HG02852 (cell line): ENCODE results near the gene PRR18.

Source experiments
- ATAC-seq: cut with Tn5 transposase; IDR thresholded peaks from one replicate; pipeline ENCODE4 v1.9.1; 2021; ENCODE audit warnings: mild to moderate bottlenecking, moderate library complexity; ENCODE audit not compliant: unreplicated experiment

The PRR18 gene

DNA sequence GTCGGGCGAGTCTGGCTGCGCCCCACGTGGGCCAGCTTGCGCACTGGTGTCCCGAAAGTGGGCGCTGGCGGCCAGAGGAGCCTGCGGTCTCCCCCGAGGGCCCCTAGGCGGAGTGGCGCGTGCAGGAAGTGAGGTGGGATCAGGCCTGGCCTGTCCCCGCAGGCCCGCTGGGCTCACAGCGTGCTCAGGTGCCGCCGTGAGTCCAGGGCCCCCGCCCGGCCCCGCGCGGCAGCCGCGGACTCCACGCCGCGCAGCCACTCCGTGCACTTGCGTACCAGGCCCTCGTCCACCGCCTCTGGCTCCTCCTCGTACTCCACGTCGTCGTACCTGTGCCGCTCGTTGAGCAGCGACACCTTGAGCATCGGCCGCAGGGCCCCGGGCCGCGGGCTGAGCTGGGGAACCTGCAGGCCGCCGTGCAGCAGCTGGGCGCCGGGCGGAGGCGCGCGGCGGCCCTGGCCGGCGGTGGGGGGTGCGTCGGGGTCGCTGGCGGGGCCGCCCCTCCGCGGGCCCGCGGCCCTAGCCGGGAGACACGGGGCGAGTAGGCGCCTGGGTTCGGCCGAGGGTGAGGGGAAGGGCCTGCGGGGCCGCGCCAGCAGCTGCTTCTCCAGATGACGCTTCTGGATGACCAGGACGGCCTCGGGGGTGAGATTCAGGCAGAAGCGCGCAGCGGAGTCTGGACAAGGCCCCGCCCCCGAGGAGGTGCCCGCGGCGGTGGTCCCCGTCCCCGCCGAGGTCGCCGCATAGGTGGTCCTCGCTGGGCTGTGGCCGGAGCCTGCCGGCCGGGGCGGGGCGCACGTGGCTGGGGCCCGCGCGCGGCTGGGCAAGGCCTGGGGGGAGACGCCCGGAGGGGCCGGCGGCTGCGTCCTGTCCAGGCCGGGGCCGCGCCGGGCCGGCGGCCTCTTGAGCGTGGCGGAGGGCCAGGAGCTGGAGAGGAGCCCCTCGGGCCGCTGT is 835 bp downstream of the PRR18 start:
- ATAC-seq = peak; percentile 30

- ATAC-seq = no peak
These were observed 1.7 kb downstream of the PRR18 start for GRCh38 chr6:166306378-166307081.

DNA sequence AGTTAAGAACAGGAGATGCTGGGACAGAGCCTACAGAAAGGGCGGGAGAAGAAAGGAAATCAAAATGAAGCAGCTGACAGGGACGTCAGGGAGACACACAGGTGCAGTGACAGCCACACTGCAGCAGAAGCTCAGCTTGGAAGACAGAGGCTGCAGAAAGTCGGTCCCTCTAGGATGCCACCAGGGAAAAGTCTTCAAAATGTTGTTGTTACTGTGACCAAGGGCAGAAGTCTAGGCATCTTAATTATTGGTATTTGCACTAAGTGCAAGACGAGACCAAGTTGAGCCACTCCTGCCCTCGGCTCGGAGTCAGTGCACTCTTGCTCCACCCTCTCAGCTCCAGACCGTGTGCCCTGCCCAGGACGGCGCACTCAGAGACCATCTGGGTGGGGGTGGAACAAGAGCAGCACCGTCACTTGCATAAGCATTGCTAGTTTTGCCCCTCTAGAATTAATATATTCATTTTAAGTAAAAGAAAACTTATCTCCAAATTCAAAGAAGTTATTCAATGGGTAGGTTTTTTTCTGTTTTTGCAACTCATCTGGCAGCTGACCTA is 2.6 kb downstream of the PRR18 start:
- ATAC-seq = no peak

- ATAC-seq = no peak
These were observed 4.1 kb downstream of the PRR18 start for GRCh38 chr6:166304106-166304505.

GRCh38 chr6:166301611-166302529 is 6.3 kb downstream of the PRR18 start:
- ATAC-seq = no peak

DNA sequence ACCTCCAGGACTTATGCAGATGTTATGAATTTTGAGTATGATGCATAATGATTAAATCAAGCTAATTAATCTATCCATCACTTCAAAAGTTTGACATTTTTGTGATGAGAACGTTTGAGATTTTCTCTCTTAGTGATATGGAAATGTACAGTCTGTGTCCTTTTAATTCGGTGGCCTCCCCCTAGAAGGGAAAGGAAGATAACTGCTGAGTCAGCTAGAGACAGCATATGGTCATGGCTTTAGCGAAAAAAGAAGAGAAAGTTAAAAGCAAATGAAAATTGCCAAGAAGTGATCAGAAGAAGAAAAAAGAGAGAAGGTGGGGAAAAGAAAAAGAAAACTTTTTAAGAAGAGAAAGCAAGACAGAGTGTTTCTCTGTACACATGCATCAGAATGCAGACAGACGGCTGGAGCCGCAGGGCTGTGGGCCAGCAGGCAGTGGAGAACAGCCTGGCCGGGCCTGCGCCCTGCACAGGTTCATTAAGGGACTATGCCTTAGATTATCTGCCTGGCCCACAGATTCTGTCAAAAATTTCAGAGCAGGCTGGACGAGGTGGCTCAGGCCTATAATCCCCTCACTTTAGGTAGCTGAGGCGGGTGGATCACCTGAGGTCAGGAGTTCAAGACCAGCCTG is 7.7 kb downstream of the PRR18 start:
- no peak for ATAC-seq

DNA sequence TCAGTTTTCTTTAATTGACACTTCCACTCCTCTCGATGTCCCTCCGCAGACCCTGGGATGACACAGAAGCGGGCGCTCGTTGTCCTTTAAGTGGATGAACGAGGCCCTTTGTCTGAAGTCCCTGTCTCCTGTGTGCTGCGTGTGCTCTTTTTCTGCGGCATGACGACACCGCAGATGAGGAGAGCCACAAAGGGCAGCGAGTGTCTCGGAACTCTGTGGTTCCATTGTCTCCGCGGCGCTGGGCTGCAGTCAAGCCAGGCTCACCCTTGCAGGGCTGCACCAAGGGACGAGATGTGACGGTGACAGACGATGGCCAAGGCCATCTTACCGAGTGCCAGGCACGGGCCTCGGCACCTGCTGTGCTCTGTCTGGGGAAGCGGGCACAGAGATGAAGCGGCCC is 10.6 kb downstream of the PRR18 start:
- ATAC-seq = no peak

DNA sequence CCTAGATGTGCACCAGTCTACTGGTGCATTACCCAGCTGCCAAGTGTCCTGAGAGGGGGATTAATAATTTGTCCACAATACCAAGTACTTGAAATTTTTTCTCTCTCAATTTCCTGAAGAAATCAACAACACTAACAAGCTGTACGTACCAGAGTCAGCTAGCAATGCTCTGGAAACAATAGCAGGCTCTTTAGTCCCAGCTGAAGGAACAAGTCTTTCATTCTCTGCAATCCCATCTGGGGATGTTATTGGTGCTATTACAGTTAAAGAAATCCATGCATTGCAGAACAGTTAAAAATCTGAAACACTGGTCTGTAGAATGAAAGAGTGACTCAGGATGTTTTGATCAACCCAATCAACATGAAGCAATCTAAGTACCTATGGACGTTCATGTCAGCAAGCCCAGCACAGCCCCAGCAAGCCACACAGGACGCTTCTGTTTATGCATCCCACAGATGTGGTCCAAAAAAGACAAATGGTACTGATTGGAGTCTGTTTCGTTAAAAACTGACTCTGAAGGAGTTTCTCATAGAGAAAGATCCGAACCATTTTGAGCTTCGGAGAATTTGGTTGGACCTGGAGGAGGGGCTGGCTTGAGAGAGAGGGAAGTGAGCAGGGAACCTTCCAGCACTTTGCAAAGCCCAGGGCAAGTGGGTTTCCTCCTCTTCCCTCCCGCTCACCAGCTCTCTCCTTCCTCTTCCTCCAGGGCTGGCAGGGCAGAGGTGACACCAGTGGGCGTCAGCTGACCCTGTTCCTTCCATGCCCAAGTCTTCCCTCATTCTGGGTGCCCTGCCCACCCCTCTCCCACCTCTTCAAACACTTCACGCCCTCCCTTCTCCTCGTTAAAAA is 11.9 kb downstream of the PRR18 start:
- no peak for ATAC-seq

DNA sequence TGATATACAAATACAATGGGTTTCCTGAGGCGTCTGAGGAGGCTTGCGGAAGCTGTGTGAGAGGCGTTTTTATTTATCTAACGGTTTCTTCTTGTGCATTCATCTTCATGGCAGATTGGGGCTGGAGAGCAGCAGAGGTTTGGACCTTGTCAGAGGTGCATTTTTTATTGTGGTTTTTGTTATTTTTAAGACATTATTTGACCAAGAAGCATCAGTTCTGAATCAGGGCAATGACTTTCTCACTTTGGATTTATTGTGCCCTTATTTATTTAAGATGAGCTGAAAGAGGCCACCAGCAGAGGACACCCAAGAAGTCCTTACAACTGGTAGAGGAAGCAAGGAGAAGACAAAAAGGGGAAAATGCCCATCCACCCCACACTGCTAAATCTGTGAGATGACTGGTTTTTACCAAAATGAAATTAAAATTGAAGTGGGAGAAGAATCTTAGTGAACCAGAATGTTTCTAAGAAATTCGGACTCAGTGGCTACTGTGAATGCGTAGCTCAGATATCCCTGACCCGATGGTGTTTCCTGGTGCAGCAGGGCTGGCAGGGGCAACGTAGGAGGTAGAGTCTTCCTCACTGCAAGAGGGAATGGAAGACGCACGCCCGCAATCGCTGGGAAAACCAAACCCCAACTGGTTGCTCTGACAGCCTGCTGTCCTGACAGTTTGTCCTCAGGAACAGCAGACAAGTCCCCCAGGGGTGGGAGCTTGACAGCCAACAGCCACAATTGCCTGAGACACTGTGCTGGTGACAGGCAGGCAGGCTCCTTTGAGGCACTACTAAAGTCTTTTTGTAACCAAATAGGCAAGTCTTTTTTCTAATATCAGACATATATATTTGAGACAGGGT is 14.2 kb downstream of the PRR18 start:
- no peak for ATAC-seq

DNA sequence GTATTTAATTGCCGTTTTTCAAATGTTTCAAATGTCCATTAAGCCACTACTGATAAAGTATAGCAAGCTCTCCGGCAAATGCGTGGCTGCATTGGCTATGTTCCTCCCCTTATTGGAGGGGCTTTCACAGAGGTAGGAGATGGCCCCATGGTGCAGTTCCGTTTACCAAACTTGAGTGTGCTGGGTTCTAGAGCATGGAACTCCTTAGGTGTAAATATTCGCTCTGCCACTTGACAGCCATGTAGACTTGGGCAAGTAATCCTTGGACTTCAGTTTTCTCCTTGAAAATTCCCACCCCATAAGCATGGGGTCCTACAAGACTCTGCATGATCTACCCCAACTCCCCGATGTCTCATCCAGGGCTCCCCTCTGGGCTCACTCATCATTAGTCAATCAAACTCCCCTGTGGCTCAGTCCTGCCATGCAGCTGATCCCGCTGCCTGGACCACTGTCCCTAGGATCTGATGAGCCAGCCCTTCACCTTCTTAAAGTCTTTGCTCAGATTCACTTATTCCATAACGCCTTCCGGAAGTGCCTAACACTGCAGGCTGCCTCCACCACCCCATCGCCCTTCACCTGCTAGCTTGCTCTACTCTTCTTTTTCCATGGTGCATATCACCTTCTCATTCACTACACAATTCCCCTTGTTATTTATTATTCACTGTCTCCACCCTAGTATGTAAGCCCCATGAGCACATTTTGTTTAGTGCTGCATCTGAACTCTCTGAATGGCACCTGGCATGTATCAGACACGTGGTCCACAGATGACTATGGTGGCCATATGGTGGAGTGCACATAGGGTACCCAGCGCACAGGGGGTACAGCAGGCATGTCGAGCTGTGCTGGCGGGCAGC is 18.8 kb downstream of the PRR18 start:
- no peak for ATAC-seq

DNA sequence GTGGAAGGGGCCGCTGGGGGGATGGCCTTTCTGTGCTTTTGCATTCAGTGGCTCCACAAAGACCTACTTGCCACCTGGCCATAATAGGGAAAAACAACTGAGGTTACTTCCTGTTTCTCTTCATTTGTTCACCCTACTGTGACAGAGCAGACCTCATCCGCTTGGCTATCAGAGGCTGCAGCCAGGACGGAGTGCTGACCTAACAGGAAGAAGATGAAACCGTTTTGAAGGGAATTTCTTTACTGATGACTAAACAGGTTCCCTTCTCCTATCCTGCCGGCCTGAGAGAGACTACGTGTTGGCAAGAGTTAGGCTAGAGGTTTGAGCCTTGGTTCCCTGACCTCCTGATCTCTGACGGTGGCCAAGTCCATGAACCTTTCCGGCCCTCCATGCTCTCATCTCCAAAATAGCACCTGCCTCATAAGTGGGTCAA is 21.3 kb downstream of the PRR18 start:
- ATAC-seq = peak; percentile 97

DNA sequence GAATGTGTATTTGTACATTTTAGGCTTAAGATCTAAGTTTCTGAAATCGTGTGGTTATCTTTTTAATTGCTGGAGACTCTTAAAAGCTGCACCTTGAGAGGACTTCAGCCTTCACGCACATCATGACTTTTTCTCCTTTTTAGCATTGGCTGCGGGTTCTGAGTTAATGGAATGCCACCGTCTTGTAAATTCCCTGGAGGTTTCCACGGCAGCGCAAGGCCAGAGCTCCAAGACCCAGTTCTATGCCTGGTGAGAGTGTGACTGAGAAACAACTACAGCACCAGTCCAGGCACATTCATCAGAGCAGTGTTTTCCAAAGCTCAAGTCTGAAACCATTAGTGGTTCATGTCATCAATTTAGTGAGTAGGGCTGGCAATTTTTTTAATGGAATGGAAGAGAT is 23.0 kb downstream of the PRR18 start:
- ATAC-seq = no peak

DNA sequence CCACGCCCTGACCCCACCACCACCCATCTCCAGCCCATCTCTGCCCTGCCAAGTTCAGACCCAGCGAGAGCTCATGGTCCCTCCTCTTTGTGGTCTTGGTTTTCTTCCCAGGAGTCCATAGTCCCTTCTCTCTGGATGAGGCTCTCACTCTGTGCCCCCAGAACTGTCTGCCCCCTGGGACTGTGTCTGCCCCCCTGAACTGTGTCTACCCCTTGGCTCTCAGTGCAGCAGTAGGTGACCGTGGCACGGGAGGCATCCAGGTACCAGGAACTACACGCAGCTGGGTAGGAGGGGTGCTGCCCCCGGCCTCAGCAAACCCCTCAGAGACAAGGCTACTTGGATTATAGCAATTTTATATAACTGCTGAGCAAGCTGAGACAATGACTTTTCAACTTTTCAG is 23.6 kb downstream of the PRR18 start:
- ATAC-seq = no peak

DNA sequence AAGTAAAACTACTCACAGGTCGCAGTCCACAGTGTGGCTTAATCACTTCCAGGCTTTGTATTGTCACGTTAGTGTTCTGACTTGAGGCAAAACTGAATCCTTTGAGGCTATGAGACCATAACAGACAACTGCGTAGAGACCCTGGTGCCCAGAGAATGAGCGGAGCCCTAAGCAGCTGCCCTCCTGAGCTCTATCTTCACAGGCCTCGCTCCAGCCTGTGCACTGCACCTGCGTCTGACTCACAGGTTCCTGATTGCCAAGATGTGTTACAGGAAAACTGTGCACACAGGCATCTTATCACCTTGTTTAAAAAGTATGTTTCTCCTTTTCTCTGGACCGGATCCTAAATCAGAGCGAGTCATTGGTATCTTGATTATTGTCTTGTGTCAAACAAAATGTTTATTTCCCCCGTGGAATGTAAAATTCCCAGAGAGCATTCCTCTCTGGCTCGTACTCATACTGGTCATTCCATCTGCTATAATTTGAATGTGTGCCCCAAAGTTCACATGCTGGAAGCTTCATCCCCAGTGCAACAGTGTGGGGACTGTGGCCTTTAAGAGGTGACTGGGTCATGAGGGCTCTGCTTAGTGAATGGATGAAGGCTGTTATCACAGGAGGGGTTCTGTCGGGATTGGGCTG is 25.7 kb downstream of the PRR18 start:
- ATAC-seq = no peak

DNA sequence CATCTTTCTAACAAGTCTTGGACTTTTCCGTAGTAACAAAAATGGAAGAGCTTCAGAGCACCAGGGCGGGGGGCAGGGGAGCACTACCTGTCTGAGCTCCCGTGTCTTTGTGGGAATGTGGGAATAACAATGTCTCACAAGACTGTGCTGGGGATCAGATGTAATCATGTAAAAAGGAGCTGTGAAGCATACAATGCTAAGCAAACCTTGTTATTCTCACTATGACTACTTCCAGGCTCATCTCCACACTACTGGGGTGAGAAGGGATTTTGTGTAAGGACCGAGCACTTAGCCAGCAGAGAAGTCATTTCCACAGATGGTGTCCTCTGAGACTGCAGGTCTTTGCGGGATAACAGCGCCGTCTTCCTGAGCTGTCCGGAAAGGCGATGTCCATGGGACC is 27.1 kb downstream of the PRR18 start:
- ATAC-seq = peak; percentile 63

- ATAC-seq = no peak
These were observed 28.9 kb downstream of the PRR18 start for GRCh38 chr6:166279393-166279679.
